GM18499 (cell line): ENCODE measurements around the gene HDHD5.

Experiments
- ATAC-seq: cut with Tn5 transposase; IDR thresholded peaks from one replicate; pipeline ENCODE4 v1.9.1; 2021; ENCODE audit warnings: moderate number of reproducible peaks; ENCODE audit not compliant: insufficient read depth, unreplicated experiment

The HDHD5 gene

GRCh38 chr22:17108256-17109112 is 50.6 kb downstream of the HDHD5 start:
- ATAC-seq, result no peak

- no peak for ATAC-seq
Observed at GRCh38 chr22:17107547-17107810, 51.6 kb downstream of the HDHD5 start.

GRCh38 chr22:17106785-17107546 is 52.1 kb downstream of the HDHD5 start:
- no peak for ATAC-seq

GRCh38 chr22:17106161-17106784 is 52.8 kb downstream of the HDHD5 start:
- ATAC-seq, result no peak

- no peak for ATAC-seq
Observed at GRCh38 chr22:17105143-17106129, 53.6 kb downstream of the HDHD5 start.

- no peak for ATAC-seq
Observed at GRCh38 chr22:17104336-17104935, 54.6 kb downstream of the HDHD5 start.

GRCh38 chr22:17103351-17103750 is 55.7 kb downstream of the HDHD5 start:
- ATAC-seq, result no peak

GRCh38 chr22:17102297-17102667 is 56.8 kb downstream of the HDHD5 start:
- no peak for ATAC-seq

- ATAC-seq, result no peak
Observed at GRCh38 chr22:17101475-17102296, 57.4 kb downstream of the HDHD5 start.

- no peak for ATAC-seq
Observed at GRCh38 chr22:17100621-17101020, 58.5 kb downstream of the HDHD5 start.

GRCh38 chr22:17098379-17098819 is 60.7 kb downstream of the HDHD5 start:
- no peak for ATAC-seq

- no peak for ATAC-seq
Observed at GRCh38 chr22:17097701-17098100, 61.4 kb downstream of the HDHD5 start.

- ATAC-seq, result no peak
Observed at GRCh38 chr22:17097062-17097461, 62.0 kb downstream of the HDHD5 start.

- no peak for ATAC-seq
Observed at GRCh38 chr22:17096071-17096470, 63.0 kb downstream of the HDHD5 start.

- ATAC-seq, result no peak
Observed at GRCh38 chr22:17095538-17095937, 63.5 kb downstream of the HDHD5 start.

- ATAC-seq, result no peak
Observed at GRCh38 chr22:17093081-17093480, 66.0 kb downstream of the HDHD5 start.

GRCh38 chr22:17091851-17092250 is 67.2 kb downstream of the HDHD5 start:
- no peak for ATAC-seq

- no peak for ATAC-seq
Observed at GRCh38 chr22:17090550-17090949, 68.5 kb downstream of the HDHD5 start.
